ENCODE measurements around the gene ALPI.

GRCh38 chr2:232466221-232466620 lies 10.3 kb downstream of the ALPI start:
- no peak for TF ChIP-seq REST (IDR thresholded peaks at IDR 0.05; ENCODE audit: low read depth)
- no peak for TF ChIP-seq SIN3A (IDR thresholded peaks at IDR 0.05; ENCODE audit: low read depth)
- TF ChIP-seq CTCF (IDR thresholded peaks at IDR 0.05 in 2 of 3, conservative IDR thresholded peaks at IDR 0.05 in 1 of 3; ENCODE audit: borderline replicate concordance in 1 of 3, insufficient read depth in 1 of 3, low read depth in 2 of 3, low read length in 2 of 3) = no peak
- no peak for TF ChIP-seq POLR2A (IDR thresholded peaks at IDR 0.05; ENCODE audit: borderline replicate concordance, extremely low read depth, insufficient read depth, insufficient read length)
- TF ChIP-seq SRF (IDR thresholded peaks at IDR 0.05; ENCODE audit: low read depth) = no peak
- TF ChIP-seq EZH2 (IDR thresholded peaks at IDR 0.05) = no peak
- no peak for TF ChIP-seq ATF3 (IDR thresholded peaks at IDR 0.05)
- no peak for TF ChIP-seq JUND (IDR thresholded peaks at IDR 0.05)
- TF ChIP-seq POLR2AphosphoS5 (IDR thresholded peaks at IDR 0.05; ENCODE audit: low read depth, low read length) = no peak
- TF ChIP-seq RAD21 (IDR thresholded peaks at IDR 0.05; ENCODE audit: low read depth) = no peak
- TF ChIP-seq, protein P1, sequence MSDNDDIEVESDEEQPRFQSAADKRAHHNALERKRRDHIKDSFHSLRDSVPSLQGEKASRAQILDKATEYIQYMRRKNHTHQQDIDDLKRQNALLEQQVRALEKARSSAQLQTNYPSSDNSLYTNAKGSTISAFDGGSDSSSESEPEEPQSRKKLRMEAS (IDR thresholded peaks at IDR 0.05) = no peak
- TF ChIP-seq YY1 (IDR thresholded peaks at IDR 0.05; ENCODE audit: extremely low read depth, insufficient replicate concordance, low read depth, low read length) = no peak
- TF ChIP-seq, protein P2, sequence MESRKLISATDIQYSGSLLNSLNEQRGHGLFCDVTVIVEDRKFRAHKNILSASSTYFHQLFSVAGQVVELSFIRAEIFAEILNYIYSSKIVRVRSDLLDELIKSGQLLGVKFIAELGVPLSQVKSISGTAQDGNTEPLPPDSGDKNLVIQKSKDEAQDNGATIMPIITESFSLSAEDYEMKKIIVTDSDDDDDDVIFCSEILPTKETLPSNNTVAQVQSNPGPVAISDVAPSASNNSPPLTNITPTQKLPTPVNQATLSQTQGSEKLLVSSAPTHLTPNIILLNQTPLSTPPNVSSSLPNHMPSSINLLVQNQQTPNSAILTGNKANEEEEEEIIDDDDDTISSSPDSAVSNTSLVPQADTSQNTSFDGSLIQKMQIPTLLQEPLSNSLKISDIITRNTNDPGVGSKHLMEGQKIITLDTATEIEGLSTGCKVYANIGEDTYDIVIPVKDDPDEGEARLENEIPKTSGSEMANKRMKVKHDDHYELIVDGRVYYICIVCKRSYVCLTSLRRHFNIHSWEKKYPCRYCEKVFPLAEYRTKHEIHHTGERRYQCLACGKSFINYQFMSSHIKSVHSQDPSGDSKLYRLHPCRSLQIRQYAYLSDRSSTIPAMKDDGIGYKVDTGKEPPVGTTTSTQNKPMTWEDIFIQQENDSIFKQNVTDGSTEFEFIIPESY (IDR thresholded peaks at IDR 0.05; ENCODE audit: extremely low read depth, insufficient replicate concordance, low read length) = no peak

Data from HCT116 (cell line).